ENCODE results near the gene DENND1A.

The DENND1A gene

GRCh38 chr9:123378956-123379660 is 550.8 kb downstream of the DENND1A start:
- no peak for DNase-seq (ENCODE audit: low read depth in 2 of 3, low spot score in 2 of 3)

- DNase-seq (ENCODE audit: low read depth in 2 of 3, low spot score in 2 of 3), result no peak
Measured at GRCh38 chr9:123378025-123378424, 551.9 kb downstream of the DENND1A start.

DNA sequence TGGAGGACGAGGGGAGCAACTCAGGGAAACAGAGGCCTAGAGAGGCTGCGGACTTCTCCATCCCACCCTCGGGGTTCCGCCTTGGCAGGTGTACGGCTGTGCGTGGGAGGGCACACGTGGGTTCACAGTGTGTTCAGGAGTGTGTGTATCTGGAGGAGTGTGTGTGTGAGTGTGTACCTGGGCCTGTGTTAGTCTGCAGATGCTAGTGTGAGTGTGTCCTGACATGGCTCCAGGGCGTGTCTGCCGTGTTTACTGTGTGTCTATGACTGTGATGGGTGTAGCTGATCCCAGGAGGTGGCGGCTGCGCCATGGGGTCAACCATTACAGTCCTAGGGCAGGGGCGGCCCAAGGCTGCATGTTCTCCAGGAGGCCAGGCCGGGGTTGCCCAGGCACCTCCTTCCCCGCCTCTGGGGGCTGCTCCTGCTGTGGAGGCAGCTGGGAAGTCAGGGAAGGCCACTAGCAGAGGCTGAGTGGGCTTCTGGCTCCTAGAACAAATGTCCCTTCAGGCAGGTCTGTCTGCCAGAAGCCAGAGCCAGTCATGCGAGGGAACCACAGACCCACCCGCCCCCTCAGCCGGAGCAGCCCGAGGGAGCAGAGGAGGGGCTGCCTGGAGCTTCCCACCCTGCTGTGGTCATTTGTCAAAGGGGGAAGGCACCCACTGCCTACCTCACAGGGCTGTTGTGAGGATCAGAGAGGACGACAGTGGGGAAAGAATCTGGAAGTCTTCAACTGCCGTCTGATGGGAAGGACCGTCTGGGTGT is 552.5 kb downstream of the DENND1A start:
- DNase-seq (ENCODE audit: low read depth in 2 of 3, low spot score in 2 of 3), result no peak

- DNase-seq (ENCODE audit: low read depth in 2 of 3, low spot score in 2 of 3), result no peak
Measured at GRCh38 chr9:123376218-123377071, 553.5 kb downstream of the DENND1A start.

DNA sequence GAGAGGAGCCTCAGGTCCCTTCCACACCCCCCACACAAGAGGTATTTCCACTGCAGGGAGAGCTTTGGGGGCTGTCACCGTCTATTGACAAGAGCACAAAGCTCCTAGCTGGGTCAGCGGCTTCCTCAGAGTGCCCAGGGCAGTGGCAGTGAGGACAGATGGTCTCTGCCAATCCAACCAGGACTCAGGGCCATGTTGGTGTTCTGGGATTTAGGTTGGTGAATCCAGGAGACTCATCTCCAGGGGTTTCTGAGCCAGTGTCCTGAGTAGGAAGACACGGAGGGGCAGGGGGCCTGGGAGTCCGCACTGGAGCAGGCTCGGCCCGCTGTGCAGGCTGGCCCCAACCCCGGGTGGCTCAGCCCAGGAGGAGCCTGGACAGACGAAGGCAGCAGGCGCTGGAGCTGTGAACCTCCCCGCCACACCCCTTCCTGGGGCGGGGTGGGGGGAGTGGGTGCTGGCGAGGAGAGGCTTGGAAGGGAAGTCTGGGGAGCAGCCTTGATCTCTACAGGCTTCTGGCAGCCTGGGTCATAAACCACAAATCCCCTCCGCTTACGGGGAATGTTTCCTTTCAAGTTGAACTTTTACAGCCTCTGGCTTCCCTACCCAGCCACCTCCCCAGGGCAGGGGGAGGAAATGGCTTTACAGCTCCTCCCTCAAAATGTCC is 554.3 kb downstream of the DENND1A start:
- no peak for DNase-seq (ENCODE audit: low read depth in 2 of 3, low spot score in 2 of 3)

DNA sequence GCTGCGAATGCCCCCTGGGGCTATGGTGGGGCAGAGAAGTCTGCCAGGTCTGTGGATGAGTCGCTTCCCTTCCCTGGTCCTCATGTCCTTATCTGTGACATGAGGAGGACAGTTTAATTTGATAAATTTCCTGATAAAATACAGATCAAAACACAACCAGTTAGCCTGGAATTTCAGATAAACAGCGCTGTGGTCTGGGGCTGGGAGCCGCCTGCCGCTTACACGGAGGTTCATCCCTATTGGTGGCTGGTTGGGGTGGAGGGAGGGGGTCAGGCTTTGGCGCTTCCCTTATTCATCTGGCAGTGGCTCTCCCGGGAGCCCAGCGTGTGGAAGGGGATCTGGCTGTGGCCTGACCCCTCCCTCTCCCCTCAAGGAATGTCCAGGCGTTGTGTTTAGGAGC is 556.0 kb downstream of the DENND1A start:
- no peak for DNase-seq (ENCODE audit: low read depth in 2 of 3, low spot score in 2 of 3)

- DNase-seq (ENCODE audit: low read depth in 2 of 3, low spot score in 2 of 3), result no peak
Measured at GRCh38 chr9:123373447-123373923, 556.4 kb downstream of the DENND1A start.

DNA sequence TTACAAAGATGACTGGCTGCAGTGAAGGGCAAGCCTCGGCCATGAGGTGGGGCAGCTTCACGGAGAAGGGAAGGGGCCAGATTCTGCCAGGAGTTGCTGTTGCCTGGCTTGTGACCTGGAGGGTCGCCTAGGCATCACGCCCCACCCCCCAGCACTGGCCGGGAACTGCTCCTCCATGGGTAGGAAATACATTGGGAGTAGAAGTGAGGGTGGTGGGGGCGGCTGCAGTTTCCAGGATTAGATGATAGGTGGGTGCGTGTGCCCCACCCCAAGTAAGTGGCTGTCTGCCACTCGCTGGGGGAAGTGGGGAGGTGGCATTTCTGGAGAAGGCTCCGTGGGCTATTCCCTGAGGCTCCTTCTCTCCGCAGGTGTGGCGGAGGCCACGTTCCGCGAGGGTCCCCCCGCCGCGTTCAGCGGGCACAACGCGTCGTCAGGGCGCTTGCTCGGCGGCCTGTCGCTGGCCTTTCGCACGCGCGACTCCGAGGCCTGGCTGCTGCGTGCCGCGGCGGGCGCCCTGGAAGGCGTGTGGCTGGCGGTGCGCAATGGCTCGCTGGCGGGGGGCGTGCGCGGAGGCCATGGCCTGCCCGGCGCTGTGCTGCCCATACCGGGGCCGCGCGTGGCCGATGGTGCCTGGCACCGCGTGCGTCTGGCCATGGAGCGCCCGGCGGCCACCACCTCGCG is 557.0 kb downstream of the DENND1A start:
- DNase-seq (ENCODE audit: low read depth in 2 of 3, low spot score in 2 of 3), result no peak

- no peak for DNase-seq (ENCODE audit: low read depth in 2 of 3, low spot score in 2 of 3)
Measured at GRCh38 chr9:123371805-123372590, 557.9 kb downstream of the DENND1A start.

- no peak for DNase-seq (ENCODE audit: low read depth in 2 of 3, low spot score in 2 of 3)
Measured at GRCh38 chr9:123371228-123371584, 558.7 kb downstream of the DENND1A start.

- DNase-seq (ENCODE audit: low read depth in 2 of 3, low spot score in 2 of 3), result no peak
Measured at GRCh38 chr9:123370526-123371227, 559.2 kb downstream of the DENND1A start.

GRCh38 chr9:123370108-123370507 is 559.8 kb downstream of the DENND1A start:
- DNase-seq (ENCODE audit: low read depth in 2 of 3, low spot score in 2 of 3), result no peak

GRCh38 chr9:123369296-123369695 is 560.6 kb downstream of the DENND1A start:
- DNase-seq (ENCODE audit: low read depth in 2 of 3, low spot score in 2 of 3), result no peak

DNA sequence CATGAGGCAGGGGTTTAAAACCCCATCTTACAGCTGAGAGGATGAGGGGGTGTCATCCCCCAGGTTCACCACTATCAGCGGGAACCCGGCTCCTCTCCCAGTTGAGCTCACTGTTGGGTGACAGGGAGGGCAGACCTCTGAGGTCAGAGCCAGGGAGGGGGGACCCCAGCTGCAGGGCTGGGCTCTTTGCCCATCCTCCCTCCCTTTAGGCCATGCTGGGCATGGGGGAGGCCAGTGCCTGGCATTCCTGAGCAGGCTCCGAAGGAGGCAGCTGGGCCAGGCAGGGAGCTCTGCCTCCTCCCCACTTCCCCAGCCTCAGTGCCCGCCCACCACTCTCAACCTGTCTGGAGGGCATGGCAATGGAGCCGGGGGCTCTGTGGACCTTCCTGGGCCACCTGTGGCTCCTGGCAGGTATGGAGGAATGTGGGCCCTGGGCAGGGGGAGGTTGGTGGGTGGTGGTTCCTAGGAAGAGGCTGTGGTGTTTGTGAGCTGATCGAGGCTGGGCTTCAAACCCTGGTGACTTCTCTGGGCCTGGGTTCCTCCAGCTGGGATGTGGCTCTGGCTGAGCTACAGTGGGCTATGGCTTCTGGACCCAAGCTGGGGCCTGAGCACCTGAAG is 561.3 kb downstream of the DENND1A start:
- no peak for DNase-seq (ENCODE audit: low read depth in 2 of 3, low spot score in 2 of 3)

DNA sequence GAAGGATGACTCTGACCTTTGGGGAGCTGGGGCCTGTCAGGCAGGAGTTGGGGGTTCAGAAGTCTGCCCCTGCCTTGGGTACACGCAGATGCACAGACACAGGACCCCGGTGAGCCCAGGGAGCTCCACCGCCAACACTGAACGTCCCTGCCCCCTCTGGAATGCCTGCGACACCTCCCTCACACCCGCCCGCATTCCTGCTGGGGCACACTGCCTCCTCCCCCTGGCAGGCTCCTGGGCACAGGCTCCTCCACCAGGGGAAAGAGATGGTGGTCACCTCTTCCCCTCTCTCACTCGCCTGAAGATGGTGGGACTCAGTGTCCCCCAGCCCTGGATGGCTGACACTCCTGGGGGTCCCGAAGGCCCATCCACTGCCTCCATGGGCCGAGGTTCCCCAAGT is 561.9 kb downstream of the DENND1A start:
- DNase-seq (ENCODE audit: low read depth in 2 of 3, low spot score in 2 of 3), result no peak

DNA sequence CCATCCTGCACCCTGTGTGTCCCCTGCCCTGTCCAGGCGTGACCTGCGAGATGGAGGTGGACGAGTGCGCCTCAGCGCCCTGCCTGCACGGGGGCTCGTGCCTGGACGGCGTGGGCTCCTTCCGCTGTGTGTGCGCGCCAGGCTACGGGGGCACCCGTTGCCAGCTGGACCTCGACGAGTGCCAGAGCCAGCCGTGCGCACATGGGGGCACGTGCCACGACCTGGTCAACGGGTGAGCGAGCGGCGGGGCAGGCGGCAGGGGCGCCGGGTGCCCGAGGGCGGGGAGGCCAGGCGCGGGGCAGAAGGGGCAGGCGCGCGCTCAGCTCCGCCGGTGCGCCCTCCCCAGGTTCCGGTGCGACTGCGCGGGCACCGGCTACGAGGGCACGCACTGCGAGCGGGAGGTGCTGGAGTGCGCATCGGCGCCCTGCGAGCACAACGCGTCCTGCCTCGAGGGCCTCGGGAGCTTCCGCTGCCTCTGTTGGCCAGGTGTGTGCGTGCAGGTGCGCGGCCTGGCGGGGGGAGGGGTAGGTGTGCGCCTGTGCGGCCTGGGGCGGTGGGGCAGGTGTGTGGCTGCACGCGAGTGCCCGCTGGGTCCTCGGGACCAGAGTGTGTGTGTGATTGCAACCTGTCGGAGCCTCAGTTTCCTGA is 563.9 kb downstream of the DENND1A start:
- DNase-seq (ENCODE audit: low read depth in 2 of 3, low spot score in 2 of 3), result no peak

DNA sequence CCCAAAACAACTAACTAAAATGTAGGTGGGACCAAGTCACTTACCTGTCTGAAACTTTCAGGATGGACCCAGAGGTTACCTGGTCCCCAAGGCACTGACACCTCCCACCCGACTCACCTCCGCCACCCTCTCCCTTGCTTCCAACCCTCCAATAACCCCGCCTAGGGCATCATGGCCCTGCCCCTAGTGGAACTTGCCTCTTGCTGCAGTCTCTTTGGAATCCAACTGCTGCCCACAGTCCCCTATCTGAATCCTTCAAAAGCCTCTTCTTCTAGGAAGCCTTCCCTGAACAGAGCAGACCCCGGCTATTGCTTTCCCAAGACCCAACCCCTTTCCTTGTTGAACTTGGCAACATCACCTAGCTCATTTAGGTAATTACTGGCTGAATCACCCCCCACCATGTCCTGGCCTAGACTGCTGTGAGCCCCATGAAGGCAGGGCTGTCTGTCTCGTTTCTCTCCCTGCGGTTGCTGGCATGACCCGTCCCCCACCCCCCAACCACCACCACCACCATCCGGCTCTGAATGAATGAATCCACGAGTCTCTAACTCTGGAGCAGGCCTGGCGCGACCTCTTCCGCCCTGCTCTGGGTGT is 564.5 kb downstream of the DENND1A start:
- DNase-seq (ENCODE audit: low read depth in 2 of 3, low spot score in 2 of 3), result no peak
